ENCODE results near the gene PLOD2.

The PLOD2 gene

GRCh38 chr3:146166415-146166821 lies 5.4 kb upstream of the PLOD2 start:
- no peak for DNase-seq (ENCODE audit: low read depth)

GRCh38 chr3:146165877-146166276 lies 4.9 kb upstream of the PLOD2 start:
- DNase-seq (ENCODE audit: low read depth): no peak

- DNase-seq (ENCODE audit: low read depth): no peak
Measured at GRCh38 chr3:146164971-146165769, 4.2 kb upstream of the PLOD2 start.

- no peak for DNase-seq (ENCODE audit: low read depth)
Measured at GRCh38 chr3:146164506-146164905, 3.5 kb upstream of the PLOD2 start.

DNA sequence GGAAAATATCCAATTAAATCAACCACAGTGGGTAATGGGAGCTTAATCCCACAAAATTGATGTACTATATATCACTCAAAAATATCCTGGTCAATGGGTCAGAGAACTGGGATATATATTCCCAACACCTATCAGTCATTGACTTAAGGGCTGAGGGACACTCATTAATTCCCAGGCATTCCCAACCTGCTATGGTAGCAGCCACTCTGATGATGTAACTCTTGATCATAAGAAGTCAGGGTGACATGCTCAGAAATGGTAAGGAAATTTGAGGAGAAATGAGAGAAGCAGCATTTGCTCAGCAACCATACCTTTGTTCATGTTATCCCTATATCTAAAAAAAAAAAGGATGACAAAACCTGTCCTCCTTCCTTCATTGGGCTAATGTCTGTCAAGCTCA lies 3.1 kb upstream of the PLOD2 start:
- no peak for DNase-seq (ENCODE audit: low read depth)

DNA sequence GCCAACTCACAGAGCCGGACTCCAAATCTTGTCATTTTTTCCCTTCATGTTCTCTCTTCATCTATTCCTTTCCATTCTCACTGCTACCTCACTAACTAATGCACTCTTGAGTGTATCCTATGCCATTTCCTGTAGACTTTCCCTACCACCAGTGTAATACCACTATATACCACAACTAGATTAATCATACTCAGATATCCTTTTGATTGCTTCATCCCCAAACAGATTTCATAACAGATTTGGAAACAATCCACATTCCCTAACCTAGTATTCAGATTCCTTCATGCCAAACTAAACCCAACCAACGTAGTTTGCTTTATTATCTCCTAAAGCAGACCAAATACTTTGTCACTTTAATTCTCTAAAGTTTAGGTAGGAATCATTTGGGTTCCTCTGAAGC lies 2.6 kb upstream of the PLOD2 start:
- no peak for DNase-seq (ENCODE audit: low read depth)

DNA sequence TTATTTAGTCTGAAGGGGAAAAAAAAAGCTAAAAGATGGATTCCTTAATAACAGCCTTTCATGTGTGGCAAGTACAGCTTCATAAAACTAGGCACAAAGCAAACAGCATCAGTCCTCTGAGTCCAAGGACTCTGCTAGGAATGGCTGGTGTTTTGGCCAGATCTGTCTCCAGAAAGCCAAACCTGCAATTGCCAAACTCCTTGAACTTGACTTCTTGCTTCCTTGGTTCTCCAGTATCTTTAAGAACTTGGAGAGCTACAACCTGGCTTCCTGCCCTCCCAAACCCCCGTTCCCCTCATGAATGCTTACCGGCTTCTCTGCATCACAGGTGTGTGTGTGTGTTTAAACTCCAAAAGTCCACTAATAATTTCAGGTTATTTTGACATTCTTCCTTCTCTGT lies 1.6 kb upstream of the PLOD2 start:
- no peak for DNase-seq (ENCODE audit: low read depth)

- DNase-seq (ENCODE audit: low read depth): no peak
Measured at GRCh38 chr3:146161663-146162002, 649 bp upstream of the PLOD2 start.

DNA sequence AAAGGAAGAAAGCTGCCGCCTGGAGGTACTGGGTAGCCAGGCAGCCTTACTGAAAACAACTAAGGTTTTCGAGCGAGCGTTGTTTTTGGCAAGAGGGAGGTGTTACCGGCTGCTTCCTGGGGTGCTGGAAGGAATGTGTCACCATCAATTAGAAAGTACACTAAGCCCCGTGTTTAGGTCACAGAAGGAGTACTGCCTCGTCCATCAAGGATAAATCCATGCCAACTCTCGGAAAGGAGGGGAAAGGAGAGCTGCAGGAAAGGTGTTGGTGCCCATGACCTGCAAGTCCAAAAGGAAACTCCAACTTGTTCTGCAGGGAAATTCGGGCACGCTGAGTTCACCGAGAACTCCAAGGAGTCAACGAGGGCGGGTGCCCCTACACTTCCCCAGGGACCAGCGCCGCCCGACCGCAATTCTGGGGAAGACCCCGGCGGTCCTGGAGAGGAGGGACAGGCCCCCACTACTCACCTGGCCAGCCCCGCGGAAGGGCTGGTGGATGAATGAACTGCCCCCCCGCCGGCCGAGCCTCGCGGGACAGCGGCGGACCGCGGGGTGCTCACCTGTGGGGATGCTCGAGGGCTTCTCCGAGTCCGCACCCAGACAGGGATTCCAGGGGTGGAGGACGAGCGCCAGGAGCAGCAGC lies 542 bp downstream of the PLOD2 start:
- no peak for DNase-seq (ENCODE audit: low read depth)

GRCh38 chr3:146159616-146160320 lies 1.2 kb downstream of the PLOD2 start:
- DNase-seq (ENCODE audit: low read depth): no peak

- DNase-seq (ENCODE audit: low read depth): no peak
Measured at GRCh38 chr3:146159037-146159436, 1.9 kb downstream of the PLOD2 start.

- no peak for DNase-seq (ENCODE audit: low read depth)
Measured at GRCh38 chr3:146157325-146158060, 3.5 kb downstream of the PLOD2 start.

- DNase-seq (ENCODE audit: low read depth): no peak
Measured at GRCh38 chr3:146156666-146157314, 4.2 kb downstream of the PLOD2 start.

DNA sequence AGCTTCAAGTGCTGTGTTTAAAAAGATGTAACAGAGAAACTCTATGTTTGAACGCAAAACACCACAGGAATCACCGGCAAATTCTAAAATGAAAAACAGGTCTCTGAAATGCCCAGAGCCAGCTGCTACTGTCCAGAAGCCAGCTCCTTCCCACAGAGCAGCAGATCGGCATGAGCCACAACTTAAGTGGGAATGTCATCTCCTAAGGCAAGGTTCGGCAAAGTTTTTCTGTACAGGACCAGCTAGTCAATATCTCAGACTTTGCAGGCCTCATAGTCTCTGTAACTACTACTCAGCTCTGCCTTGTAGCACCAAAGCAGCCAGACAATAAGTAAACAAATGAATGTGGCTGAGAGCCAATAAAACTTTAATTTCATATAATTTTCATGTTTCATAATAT lies 4.9 kb downstream of the PLOD2 start:
- DNase-seq (ENCODE audit: low read depth): no peak

DNA sequence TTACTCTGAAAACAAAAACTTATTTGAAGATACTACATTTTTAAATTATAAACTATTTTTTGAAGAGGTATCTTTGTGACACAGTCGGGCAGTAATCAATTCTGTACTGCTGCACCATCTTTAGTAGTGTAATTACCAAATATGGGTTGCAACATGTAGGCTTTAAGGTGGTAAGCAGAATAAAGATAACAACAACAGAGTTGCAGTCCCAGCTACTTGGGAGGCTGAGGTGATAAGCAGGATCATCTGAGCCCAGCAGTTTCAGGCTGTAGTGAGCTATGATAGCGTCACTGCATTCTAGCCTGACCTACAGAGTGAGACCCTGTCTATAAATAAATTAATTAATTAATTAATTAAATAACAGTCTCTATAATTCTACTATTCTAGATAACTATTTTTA lies 6.0 kb downstream of the PLOD2 start:
- DNase-seq (ENCODE audit: low read depth): no peak

DNA sequence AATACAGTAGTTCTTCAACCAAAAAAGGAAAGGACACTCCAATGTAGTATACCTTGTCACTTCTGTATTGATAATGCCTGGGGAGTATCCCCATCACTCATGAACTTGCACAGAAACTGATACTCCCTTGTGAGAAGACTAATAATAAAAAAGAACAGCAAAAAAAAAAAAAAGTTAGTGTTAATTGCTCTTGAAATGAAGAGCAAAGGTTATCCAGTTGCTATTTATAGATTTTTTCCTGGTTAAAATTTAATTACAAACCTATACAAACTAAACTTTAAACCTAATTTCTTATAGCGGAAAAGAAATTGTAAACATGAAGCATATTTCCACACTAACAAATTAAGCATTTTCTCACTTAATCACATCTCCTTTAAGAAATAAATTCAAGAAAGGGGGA lies 6.7 kb downstream of the PLOD2 start:
- DNase-seq (ENCODE audit: low read depth): no peak

DNA sequence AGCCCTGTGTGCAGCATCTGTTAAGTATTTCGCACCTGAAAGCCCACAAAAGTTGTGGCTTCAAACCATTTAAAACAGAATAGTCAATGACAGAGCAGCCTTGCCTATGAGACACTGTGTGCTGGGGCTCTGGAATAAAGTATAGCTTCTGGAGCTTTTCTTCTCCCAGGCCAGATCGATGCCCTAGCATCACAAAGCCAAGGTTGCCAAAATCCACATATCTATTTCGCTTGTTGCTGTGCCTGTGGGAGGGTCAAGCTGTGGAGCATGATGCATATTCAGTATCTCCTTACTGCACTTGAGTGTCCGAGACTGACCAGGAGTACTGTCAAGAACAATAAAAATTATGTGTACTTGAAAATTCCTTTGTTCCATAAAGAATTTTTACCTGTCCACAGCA lies 7.6 kb downstream of the PLOD2 start:
- DNase-seq (ENCODE audit: low read depth): no peak

GRCh38 chr3:146152834-146153233 lies 8.2 kb downstream of the PLOD2 start:
- no peak for DNase-seq (ENCODE audit: low read depth)

DNA sequence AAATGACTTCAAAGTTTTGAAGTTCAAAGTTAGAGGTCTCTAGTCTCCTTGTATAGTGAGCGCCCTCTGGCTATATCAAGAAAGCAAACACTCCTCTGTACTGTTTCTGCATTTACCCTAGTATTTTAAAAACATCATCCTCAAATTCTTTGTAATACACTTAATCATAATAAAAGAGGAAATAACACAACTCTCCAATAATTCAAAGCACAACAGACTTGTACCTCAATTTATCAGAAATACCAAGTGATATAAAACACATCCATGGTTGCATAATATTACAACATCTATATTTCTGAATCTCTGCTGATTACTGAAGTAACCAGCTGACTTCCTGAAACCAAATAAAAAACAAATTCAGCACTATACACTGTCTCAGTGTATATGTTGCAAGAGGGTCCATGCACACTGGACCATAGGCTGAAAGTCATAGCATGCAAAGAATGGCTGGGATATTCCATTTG lies 12.5 kb downstream of the PLOD2 start:
- DNase-seq (ENCODE audit: low read depth): no peak

GRCh38 chr3:146145642-146146041 lies 15.3 kb downstream of the PLOD2 start:
- no peak for DNase-seq (ENCODE audit: low read depth)

GRCh38 chr3:146142757-146143156 lies 18.2 kb downstream of the PLOD2 start:
- DNase-seq (ENCODE audit: low read depth): no peak

DNA sequence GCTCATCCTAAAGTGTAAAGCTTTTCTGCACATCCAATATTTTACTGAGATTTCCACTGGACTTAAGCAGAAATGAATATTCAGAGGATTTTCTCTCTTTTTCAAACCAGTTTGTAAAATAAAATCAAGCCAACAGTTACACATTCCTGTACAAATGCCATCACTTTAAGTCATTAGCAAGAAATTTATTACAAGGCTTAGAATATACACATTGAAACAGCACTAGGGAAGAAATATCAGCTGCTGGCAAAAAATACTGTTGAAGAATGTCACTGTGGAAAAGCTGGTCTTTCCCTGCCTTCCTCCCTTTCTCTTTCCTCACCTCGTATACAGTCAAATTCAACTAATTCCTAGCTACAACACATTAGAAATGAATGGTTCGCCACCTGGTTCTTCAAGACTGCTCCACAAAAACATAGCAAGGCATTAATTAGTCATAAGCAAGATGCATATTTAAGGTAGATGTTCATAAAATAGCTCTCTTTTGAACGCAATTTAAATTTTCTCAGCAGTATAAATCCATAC lies 21.3 kb downstream of the PLOD2 start:
- DNase-seq (ENCODE audit: low read depth): no peak

Measured in activated gamma-delta T cell treated with anti-CD3 and anti-CD28 coated beads, Interleukin-2, amount 50 U/mL, for 16 hours (primary cell).